HPDE6-E6E7 (cell line): Measurements from ENCODE around the gene SMIM38.

Experiments
- DNase-seq: peaks from one replicate; pipeline ENCODE4 v3.0.0; 2011; ENCODE audit warnings: missing footprints; ENCODE audit errors: extremely low spot score

SMIM38 gene

GRCh38 chr11:69155302-69156234 lies at the start of gene SMIM38:
TSS of gene SMIM38 (plus strand) at chr11:69155935. CDS start at chr11:69157847, 1,912 bp downstream.
- no peak for DNase-seq

GRCh38 chr11:69106031-69106811 lies 49.5 kb upstream of the SMIM38 start:
- no peak for DNase-seq

GRCh38 chr11:69107413-69107812 lies 48.3 kb upstream of the SMIM38 start:
- DNase-seq, result no peak

GRCh38 chr11:69108030-69108429 lies 47.7 kb upstream of the SMIM38 start:
- no peak for DNase-seq

GRCh38 chr11:69108559-69108958 lies 47.2 kb upstream of the SMIM38 start:
- no peak for DNase-seq

GRCh38 chr11:69109101-69109500 lies 46.6 kb upstream of the SMIM38 start:
- DNase-seq, result no peak

GRCh38 chr11:69110451-69110850 lies 45.3 kb upstream of the SMIM38 start:
- DNase-seq, result no peak

- DNase-seq, result no peak
Observed at GRCh38 chr11:69111624-69112542, 43.9 kb upstream of the SMIM38 start.

GRCh38 chr11:69113226-69113625 lies 42.5 kb upstream of the SMIM38 start:
- DNase-seq, result no peak

- no peak for DNase-seq
Observed at GRCh38 chr11:69113646-69114340, 41.9 kb upstream of the SMIM38 start.

- no peak for DNase-seq
Observed at GRCh38 chr11:69114362-69114761, 41.4 kb upstream of the SMIM38 start.

GRCh38 chr11:69114811-69115523 lies 40.8 kb upstream of the SMIM38 start:
- DNase-seq, result no peak

GRCh38 chr11:69115586-69116560 lies 39.9 kb upstream of the SMIM38 start:
- no peak for DNase-seq

GRCh38 chr11:69116671-69117070 lies 39.1 kb upstream of the SMIM38 start:
- DNase-seq, result no peak

- no peak for DNase-seq
Observed at GRCh38 chr11:69119190-69119589, 36.5 kb upstream of the SMIM38 start.

GRCh38 chr11:69120096-69120875 lies 35.4 kb upstream of the SMIM38 start:
- DNase-seq, result no peak

GRCh38 chr11:69121021-69121420 lies 34.7 kb upstream of the SMIM38 start:
- no peak for DNase-seq

GRCh38 chr11:69121621-69122325 lies 34.0 kb upstream of the SMIM38 start:
- DNase-seq, result no peak
